Activated CD4-positive, alpha-beta memory T cell treated with anti-CD3 and anti-CD28 coated beads, Interleukin-2, amount 10 ng/mL, durations not matched to agents 7 days and 5 days (primary cell): Measurements from ENCODE around the gene DZIP1. TPM values are rescaled to one million over a fixed set of nuclear protein-coding genes. Genes with fewer than 3 reads are reported as not detected.
"Not testable (repeated sequence)": the region's sequence is repeated elsewhere in the genome, so short reads cannot be mapped to it uniquely, and the experiment has no call there.

Source experiments
- CTCF ChIA-PET: fragments of 350-600 bp; sonication (Branson Sonifier 250); formaldehyde crosslinking; loops from one replicate; lab custom pipeline; 2021; ENCODE audit warnings: antibody characterized with exemption, inconsistent platforms; lab: Charles Lee
- POLR2A ChIA-PET: fragments of 350-600 bp; sonication (Branson Sonifier 250); formaldehyde crosslinking; loops from one replicate; lab custom pipeline; 2021; ENCODE audit warnings: antibody characterized with exemption; lab: Charles Lee
- DNase-seq: peaks from one replicate; pipeline ENCODE4 v3.0.0-alpha.2; 2020
- H3K27ac Mint-ChIP-seq: one replicate; pipeline ENCODE4 v1.8.0; 2021; ENCODE audit warnings: mild to moderate bottlenecking, mixed read lengths
- H3K27me3 Mint-ChIP-seq: one replicate; pipeline ENCODE4 v1.8.0; 2021; ENCODE audit warnings: mixed read lengths
- H3K36me3 Mint-ChIP-seq: one replicate; pipeline ENCODE4 v1.8.0; 2021; ENCODE audit warnings: low read depth, mixed read lengths
- H3K4me1 Mint-ChIP-seq: one replicate; pipeline ENCODE4 v1.8.0; 2021; ENCODE audit warnings: mixed read lengths
- H3K4me3 Mint-ChIP-seq: one replicate; pipeline ENCODE4 v1.8.0; 2021; ENCODE audit warnings: mild to moderate bottlenecking, mixed read lengths
- H3K9me3 Mint-ChIP-seq: one replicate; pipeline ENCODE4 v1.8.0; 2021; ENCODE audit warnings: mixed read lengths
- total RNA-seq, 2 experiments: library from RNA; stranded (reverse); gene quantifications; one replicate each; pipeline ENCODE4 v1.2.3, GENCODE V29; 2021

DZIP1 gene
- under 1 TPM; 0.30 to 0.40 TPM for total RNA-seq

GRCh38 chr13:95644601-95645052, at the start of gene DZIP1:
TSS of gene DZIP1 (minus strand) at chr13:95644706. CDS start at chr13:95642029, 2,677 bp downstream.
- POLR2A ChIA-PET, result no interaction called here
- Mint-ChIP-seq H3K4me1 (peaks cover 10% of the 10 kb centered on the region), H3K36me3 (no peaks in the 10 kb centered on the region), H3K9me3 (no peaks in the 10 kb centered on the region), H3K27ac (no peak within 1 kb of the TSS), H3K27me3 (peaks cover 39% of the 10 kb centered on the region), H3K4me3 (peak within 1 kb of the TSS; percentile 61)
- peak; percentile 39 for DNase-seq
- CTCF ChIA-PET, result interaction anchor here (0.8 kb wide), 1 partner anchor 21 kb away, joined by 3 read pairs; no protein-coding TSS in a partner anchor

GRCh38 chr13:95690986-95691385, 46.5 kb upstream of the DZIP1 start:
- H3K4me3 Mint-ChIP-seq, DNase-seq, H3K27me3 Mint-ChIP-seq, CTCF ChIA-PET, POLR2A ChIA-PET, H3K27ac Mint-ChIP-seq: not testable (repeated sequence)
- H3K9me3 Mint-ChIP-seq, result peaks cover 22% of the 10 kb centered on the region
- peaks cover 27% of the 10 kb centered on the region for H3K36me3 Mint-ChIP-seq
- H3K4me1 Mint-ChIP-seq, result peaks cover 25% of the 10 kb centered on the region

- Mint-ChIP-seq H3K4me1 (peaks cover 25% of the 10 kb centered on the region), H3K36me3 (peaks cover 38% of the 10 kb centered on the region), H3K27me3 (no peaks in the 10 kb centered on the region), H3K9me3 (peaks cover 22% of the 10 kb centered on the region), H3K27ac (peak overlapping the region; percentile 3), H3K4me3 (no peak overlapping the region)
- ChIA-PET CTCF (no interaction called here), POLR2A (interaction anchor here (1.1 kb wide), 1 partner anchor 13 kb away, joined by 8 read pairs; the partner anchor contains the start of gene DNAJC3)
- no peak for DNase-seq
Measured at GRCh38 chr13:95689582-95689926, 45.0 kb upstream of the DZIP1 start.

- POLR2A ChIA-PET, result interaction anchor here (1.0 kb wide), 1 partner anchor 8 kb away, joined by 3 read pairs; the partner anchor contains the start of gene DNAJC3
- H3K4me3 Mint-ChIP-seq, H3K27ac Mint-ChIP-seq, DNase-seq, CTCF ChIA-PET, H3K27me3 Mint-ChIP-seq: not testable (repeated sequence)
- peaks cover 38% of the 10 kb centered on the region for H3K4me1 Mint-ChIP-seq
- H3K36me3 Mint-ChIP-seq, result peaks cover 57% of the 10 kb centered on the region
- H3K9me3 Mint-ChIP-seq, result peaks cover 21% of the 10 kb centered on the region
Measured at GRCh38 chr13:95684960-95685359, 40.5 kb upstream of the DZIP1 start.

GRCh38 chr13:95684418-95684817, 39.9 kb upstream of the DZIP1 start:
- peaks cover 20% of the 10 kb centered on the region for H3K9me3 Mint-ChIP-seq
- H3K27me3 Mint-ChIP-seq, result no peaks in the 10 kb centered on the region
- no peak for DNase-seq
- POLR2A ChIA-PET, result interaction anchor here (1.0 kb wide), 1 partner anchor 8 kb away, joined by 3 read pairs; the partner anchor contains the start of gene DNAJC3
- no peak overlapping the region for H3K27ac Mint-ChIP-seq
- no peak overlapping the region for H3K4me3 Mint-ChIP-seq
- peaks cover 39% of the 10 kb centered on the region for H3K4me1 Mint-ChIP-seq
- CTCF ChIA-PET, result no interaction called here
- peaks cover 56% of the 10 kb centered on the region for H3K36me3 Mint-ChIP-seq

GRCh38 chr13:95679722-95680121, 35.2 kb upstream of the DZIP1 start:
- H3K27me3 Mint-ChIP-seq, result no peaks in the 10 kb centered on the region
- peaks cover 30% of the 10 kb centered on the region for H3K36me3 Mint-ChIP-seq
- H3K4me3 Mint-ChIP-seq, result no peak overlapping the region
- H3K4me1 Mint-ChIP-seq, result peaks cover 55% of the 10 kb centered on the region
- ChIA-PET POLR2A (no interaction called here), CTCF (no interaction called here)
- no peak overlapping the region for H3K27ac Mint-ChIP-seq
- DNase-seq, result no peak
- H3K9me3 Mint-ChIP-seq, result peaks cover 3% of the 10 kb centered on the region

GRCh38 chr13:95678967-95679366, 34.5 kb upstream of the DZIP1 start:
- Mint-ChIP-seq H3K9me3 (no peaks in the 10 kb centered on the region), H3K36me3 (peaks cover 25% of the 10 kb centered on the region), H3K27me3 (no peaks in the 10 kb centered on the region), H3K27ac (no peak overlapping the region), H3K4me3 (peak overlapping the region; percentile 92), H3K4me1 (peaks cover 58% of the 10 kb centered on the region)
- CTCF ChIA-PET, result no interaction called here
- no peak for DNase-seq
- POLR2A ChIA-PET, result no interaction called here

GRCh38 chr13:95677564-95678266, 33.2 kb upstream of the DZIP1 start:
- CTCF ChIA-PET, result interaction anchor here (1.2 kb wide), 1 partner anchor 17 kb away, joined by 5 read pairs; no protein-coding TSS in a partner anchor
- POLR2A ChIA-PET, result interaction anchor here (1.6 kb wide), 1 partner anchor 1756 kb away, joined by 6 read pairs; the partner anchor contains the start of gene RAP2A

GRCh38 chr13:95676762-95677563, 32.5 kb upstream of the DZIP1 start, which contains the start of gene DNAJC3:
TSS of gene DNAJC3 (plus strand) at chr13:95677139. CDS start at chr13:95677256, 117 bp downstream.
- Mint-ChIP-seq H3K9me3 (peaks cover 1% of the 10 kb centered on the region), H3K27me3 (no peaks in the 10 kb centered on the region), H3K27ac (peak within 1 kb of the TSS; percentile 86), H3K4me1 (peaks cover 60% of the 10 kb centered on the region), H3K36me3 (peaks cover 28% of the 10 kb centered on the region), H3K4me3 (peak within 1 kb of the TSS; percentile 92)
- ChIA-PET POLR2A (interaction anchor here (0.8 to 1.6 kb wide), 15 partner anchors 8 to 1756 kb away, joined by 3 to 9 read pairs (median 3); partner anchors contain the start of genes RAP2A and TGDS), CTCF (interaction anchor here (1.0 to 1.2 kb wide), 2 partner anchors 16 to 53 kb away, joined by 4 to 5 read pairs; no protein-coding TSS in a partner anchor)
- peak; percentile 99 for DNase-seq

More at GRCh38 chr13:95677564-95678266, 33.2 kb upstream of the DZIP1 start:
- H3K36me3 Mint-ChIP-seq, result peaks cover 28% of the 10 kb centered on the region
- no peak for DNase-seq
- no peaks in the 10 kb centered on the region for H3K9me3 Mint-ChIP-seq
- H3K27ac Mint-ChIP-seq, result peak overlapping the region; percentile 77
- H3K4me1 Mint-ChIP-seq, result peaks cover 63% of the 10 kb centered on the region
- peak overlapping the region; percentile 92 for H3K4me3 Mint-ChIP-seq
- no peaks in the 10 kb centered on the region for H3K27me3 Mint-ChIP-seq

GRCh38 chr13:95676105-95676761, 31.7 kb upstream of the DZIP1 start:
- peak overlapping the region; percentile 92 for H3K4me3 Mint-ChIP-seq
- peaks cover 2% of the 10 kb centered on the region for H3K9me3 Mint-ChIP-seq
- DNase-seq, result peak; percentile 41
- ChIA-PET POLR2A (interaction anchor here (0.8 to 1.6 kb wide), 15 partner anchors 9 to 1757 kb away, joined by 3 to 9 read pairs (median 3); partner anchors contain the start of genes RAP2A and TGDS), CTCF (interaction anchor here (1.0 to 1.2 kb wide), 2 partner anchors 15 to 52 kb away, joined by 4 to 5 read pairs; no protein-coding TSS in a partner anchor)
- no peaks in the 10 kb centered on the region for H3K27me3 Mint-ChIP-seq
- peaks cover 56% of the 10 kb centered on the region for H3K4me1 Mint-ChIP-seq
- H3K27ac Mint-ChIP-seq, result peak overlapping the region; percentile 86
- peaks cover 24% of the 10 kb centered on the region for H3K36me3 Mint-ChIP-seq

- DNase-seq, result no peak
- peaks cover 23% of the 10 kb centered on the region for H3K27me3 Mint-ChIP-seq
- no peak overlapping the region for H3K27ac Mint-ChIP-seq
- H3K36me3 Mint-ChIP-seq, result peaks cover 22% of the 10 kb centered on the region
- peaks cover 28% of the 10 kb centered on the region for H3K9me3 Mint-ChIP-seq
- peaks cover 28% of the 10 kb centered on the region for H3K4me1 Mint-ChIP-seq
- ChIA-PET POLR2A (no interaction called here), CTCF (interaction anchor here (2.0 kb wide), 1 partner anchor 11 kb away, joined by 5 read pairs; no protein-coding TSS in a partner anchor)
- H3K4me3 Mint-ChIP-seq, result no peak overlapping the region
Measured at GRCh38 chr13:95671597-95671996, 27.1 kb upstream of the DZIP1 start.

GRCh38 chr13:95667235-95667634, 22.7 kb upstream of the DZIP1 start:
- POLR2A ChIA-PET, result interaction anchor here (0.8 kb wide), 1 partner anchor 10 kb away, joined by 3 read pairs; the partner anchor contains the start of gene DNAJC3
- peaks cover 31% of the 10 kb centered on the region for H3K9me3 Mint-ChIP-seq
- H3K4me1 Mint-ChIP-seq, result not testable (repeated sequence)

More at GRCh38 chr13:95667235-95667634, 22.7 kb upstream of the DZIP1 start:
- H3K4me3 Mint-ChIP-seq, DNase-seq, H3K36me3 Mint-ChIP-seq, H3K27ac Mint-ChIP-seq, CTCF ChIA-PET: not testable (repeated sequence)
- peaks cover 46% of the 10 kb centered on the region for H3K27me3 Mint-ChIP-seq
